K562 (cell line): Measurements from ENCODE around the gene SCG3. TPM values are rescaled to one million over a fixed set of nuclear protein-coding genes. Genes with fewer than 3 reads are reported as not detected.
A peak's percentile ranks its signal among the peaks of the same experiment; 100 is the strongest.

Source experiments
- ARID3A ChIP-seq: IDR thresholded peaks from 2 replicates; pipeline ENCODE4 v1.6.1; 2012; ENCODE audit warnings: low read depth, low read length, improper control_type of control experiment, borderline replicate concordance
- ARID3B ChIP-seq: fragments of 250-450 bp; sonication (Bioruptor Pico); IDR thresholded peaks from 2 replicates; pipeline ENCODE4 v1.4.0; 2020; ENCODE audit warnings: borderline replicate concordance
- ARID4B ChIP-seq: sonication (generic); formaldehyde crosslinking; IDR thresholded peaks from 2 replicates; pipeline ENCODE4 v1.8.0; 2022; ENCODE audit warnings: mild to moderate bottlenecking, missing genetic modification reagents
- CREBBP ChIP-seq: IDR thresholded peaks from one replicate; pipeline ENCODE4 v1.6.1; 2012; ENCODE audit warnings: low read depth, mild to moderate bottlenecking, control low read depth, inconsistent platforms, low read length
- ELK3 ChIP-seq: fragments of 450-650 bp; formaldehyde crosslinking; IDR thresholded peaks from 2 replicates; pipeline ENCODE4 v1.4.0; 2020; ENCODE audit warnings: mild to moderate bottlenecking
- ETV6 ChIP-seq, 3 experiments: fragments of 150-350 bp in 1 of 3; sonication (generic) in 1 of 3; formaldehyde crosslinking in 1 of 3; IDR thresholded peaks; 2 replicates each; pipeline versions ENCODE4 v1.6.1 to v1.8.0; 2014 to 2022; ENCODE audit warnings: borderline replicate concordance in 2 of 3, low read depth in 2 of 3, antibody characterized with exemption in 1 of 3, low read length in 1 of 3, mild to moderate bottlenecking in 1 of 3, missing genetic modification reagents in 1 of 3
- GMEB1 ChIP-seq: fragments of 250-450 bp; sonication (Bioruptor Pico); IDR thresholded peaks from 2 replicates; pipeline ENCODE4 v1.4.0; 2020; ENCODE audit warnings: mild to moderate bottlenecking
- KLF16 ChIP-seq: IDR thresholded peaks from 2 replicates; pipeline ENCODE4 v1.6.1; 2016; ENCODE audit warnings: antibody characterized with exemption
- PRMT5 ChIP-seq: sonication (generic); formaldehyde crosslinking; IDR thresholded peaks from 2 replicates; pipeline ENCODE4 v1.5.0; 2020; ENCODE audit warnings: missing genetic modification reagents
- SMAD3 ChIP-seq: fragments of 450-650 bp; formaldehyde crosslinking; conservative IDR thresholded peaks from 2 replicates; pipeline ENCODE4 v1.4.0; 2020; ENCODE audit warnings: mild to moderate bottlenecking
- SMARCE1 ChIP-seq: fragments of 450-650 bp; IDR thresholded peaks from 2 replicates; pipeline ENCODE4 v1.7.1; 2016; ENCODE audit warnings: mild to moderate bottlenecking
- STAT5B ChIP-seq: fragments of 250-450 bp; sonication (Bioruptor Pico); IDR thresholded peaks from 2 replicates; pipeline ENCODE4 v1.8.0; 2021; ENCODE audit warnings: mild to moderate bottlenecking, inconsistent platforms
- TAL1 ChIP-seq: fragments of 450-650 bp; IDR thresholded peaks from 2 replicates; pipeline ENCODE4 v1.6.1; 2016; ENCODE audit warnings: mild to moderate bottlenecking
- TCFL5 ChIP-seq: fragments of 250-450 bp; sonication (Bioruptor Pico); conservative IDR thresholded peaks from 2 replicates; pipeline ENCODE4 v1.6.1; 2021; ENCODE audit warnings: mild to moderate bottlenecking, moderate library complexity, matching md5 sums
- TEAD1 ChIP-seq, 2 experiments: fragments of 450-650 bp in 1 of 2; sonication (generic) in 1 of 2; formaldehyde crosslinking; IDR thresholded peaks; 2 replicates each; pipeline versions ENCODE4 v1.4.0 to v1.8.0; 2020 to 2022; ENCODE audit warnings: mild to moderate bottlenecking in 2 of 2, missing genetic modification reagents in 1 of 2
- THRAP3 ChIP-seq: fragments of 450-650 bp; IDR thresholded peaks from 2 replicates; pipeline ENCODE4 v1.6.1; 2016; ENCODE audit warnings: mild to moderate bottlenecking, inconsistent platforms, borderline replicate concordance
- ZKSCAN8 ChIP-seq: fragments of 200-800 bp; sonication (Bioruptor generic); IDR thresholded peaks from 2 replicates; pipeline ENCODE4 v1.6.1; 2016; ENCODE audit warnings: missing genetic modification characterization, missing compliant biosample characterization
- ZNF507 ChIP-seq: conservative IDR thresholded peaks from 2 replicates; pipeline ENCODE4 v1.6.1; 2017; ENCODE audit warnings: missing genetic modification characterization, missing compliant biosample characterization
- polyA plus RNA-seq, 8 experiments: library from polyadenylated mRNA; depleted of rRNA in 4 of 8; stranded (reverse) in 5 of 8; unstranded in 3 of 8; fragments of >200 nt; fragmentation: Nextera tagmentation in 2 of 8; fragmentation: Illumina TruSeq in 1 of 8; extraction: Ambion mirVana in 2 of 8; extraction: Trizol in 1 of 8; gene quantifications; 2 replicates each; pipeline versions ENCODE4 v1.2.1 to v1.2.3, GENCODE V29; 2011 to 2014; ENCODE audit warnings: inconsistent platforms in 1 of 8, missing spikeins in 1 of 8
- total RNA-seq, 7 experiments: library from RNA; depleted of rRNA in 6 of 7; stranded (reverse); fragments of >200 nt in 6 of 7; fragmentation: Illumina TruSeq in 2 of 7; extraction: Trizol in 2 of 7; gene quantifications; 2 replicates each; pipeline versions ENCODE4 v1.2.1 to v1.2.3, GENCODE V29; 2011 to 2021; ENCODE audit warnings: low replicate concordance in 1 of 7

Gene SCG3
- total and polyA plus RNA-seq, 9 of the 15 experiments (the other 6 are each of a cell fraction or from before 2014, with no cell fraction given): 13.0 to 43.8 (median 21.0) TPM

- peak; percentile 32; the same call in 1 of the 2 replicates for TF ChIP-seq ELK3 (CRISPR knock-in tag)
- peak; percentile 98 for TF ChIP-seq KLF16
- peak; percentile 97 for TF ChIP-seq SMARCE1
- TF ChIP-seq TEAD1 (CRISPR knock-in tag; IDR thresholded peaks at IDR 0.05): peak in 1 of 2 experiments; percentile 84; a peak in 2 of 4 replicates
- peak; percentile 95; the same call in 1 of the 2 replicates for TF ChIP-seq ARID3A
- no peak for TF ChIP-seq CREBBP
- 0 out of 2 replicates have a peak, but pooled peaks have one; percentile 67 for TF ChIP-seq ZKSCAN8 (CRISPR knock-in tag)
- no peak for TF ChIP-seq ARID3B (CRISPR knock-in tag)
- TF ChIP-seq STAT5B: no peak
- TF ChIP-seq GMEB1 (CRISPR knock-in tag): peak; percentile 43; the same call in 1 of the 2 replicates
- TF ChIP-seq ETV6 (IDR thresholded peaks at IDR 0.05; ENCODE audit: borderline replicate concordance in 1 of 2, low read depth in 2 of 2, low read length in 1 of 2): peak; percentile 20 to 95; a peak in 2 of 4 replicates
- TF ChIP-seq ETV6 (CRISPR knock-in tag; IDR thresholded peaks at IDR 0.05; ENCODE audit: borderline replicate concordance): no peak
- no peak for TF ChIP-seq TCFL5 (CRISPR knock-in tag)
- TF ChIP-seq PRMT5: no peak
- no peak for TF ChIP-seq ARID4B (CRISPR knock-in tag)
- peak; percentile 96 for TF ChIP-seq TAL1
- TF ChIP-seq SMAD3 (CRISPR knock-in tag): peak; percentile 82; the same call in 1 of the 2 replicates
- TF ChIP-seq ZNF507 (tag): no peak
- no peak for TF ChIP-seq THRAP3
These were observed 34.2 kb upstream of the SCG3 start (continued) for GRCh38 chr15:51647128-51647562.
